Loucy (cell line): Measurements from ENCODE around the gene BFAR.
"Not testable (repeated sequence)": the region's sequence is repeated elsewhere in the genome, so short reads cannot be mapped to it uniquely, and the experiment has no call there.

Experiments
- EZH2phosphoT487 ChIP-seq: fragments of 200-600 bp; IDR thresholded peaks from 2 replicates; pipeline ENCODE4 v1.6.1; 2018; ENCODE audit warnings: antibody characterized with exemption, mild to moderate bottlenecking, moderate library complexity, borderline replicate concordance
- TF ChIP-seq, protein P1 (sequence below): fragments of 200-600 bp; sonication (generic); conservative IDR thresholded peaks from 2 replicates; pipeline ENCODE4 v1.5.1; 2014; ENCODE audit warnings: mild to moderate bottlenecking, antibody characterized with exemption, low read length

GRCh38 chr16:14685870-14686793 is 53.4 kb downstream of the BFAR start:
- TF ChIP-seq, protein P1, sequence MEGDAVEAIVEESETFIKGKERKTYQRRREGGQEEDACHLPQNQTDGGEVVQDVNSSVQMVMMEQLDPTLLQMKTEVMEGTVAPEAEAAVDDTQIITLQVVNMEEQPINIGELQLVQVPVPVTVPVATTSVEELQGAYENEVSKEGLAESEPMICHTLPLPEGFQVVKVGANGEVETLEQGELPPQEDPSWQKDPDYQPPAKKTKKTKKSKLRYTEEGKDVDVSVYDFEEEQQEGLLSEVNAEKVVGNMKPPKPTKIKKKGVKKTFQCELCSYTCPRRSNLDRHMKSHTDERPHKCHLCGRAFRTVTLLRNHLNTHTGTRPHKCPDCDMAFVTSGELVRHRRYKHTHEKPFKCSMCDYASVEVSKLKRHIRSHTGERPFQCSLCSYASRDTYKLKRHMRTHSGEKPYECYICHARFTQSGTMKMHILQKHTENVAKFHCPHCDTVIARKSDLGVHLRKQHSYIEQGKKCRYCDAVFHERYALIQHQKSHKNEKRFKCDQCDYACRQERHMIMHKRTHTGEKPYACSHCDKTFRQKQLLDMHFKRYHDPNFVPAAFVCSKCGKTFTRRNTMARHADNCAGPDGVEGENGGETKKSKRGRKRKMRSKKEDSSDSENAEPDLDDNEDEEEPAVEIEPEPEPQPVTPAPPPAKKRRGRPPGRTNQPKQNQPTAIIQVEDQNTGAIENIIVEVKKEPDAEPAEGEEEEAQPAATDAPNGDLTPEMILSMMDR: not testable (repeated sequence)
- not testable (repeated sequence) for TF ChIP-seq EZH2phosphoT487
